Mesodermal cell (in vitro differentiated cells): ENCODE measurements around the gene SMIM1.

Source experiments
- H3K27ac ChIP-seq: 2 replicates; pipeline ENCODE4 v1.7.0; 2013; ENCODE audit warnings: mild to moderate bottlenecking, low read depth, low read length, moderate library complexity; ENCODE audit not compliant: severe bottlenecking
- H3K36me3 ChIP-seq: 2 replicates; pipeline ENCODE4 v1.7.1; 2013; ENCODE audit warnings: mild to moderate bottlenecking, low read length, moderate library complexity; ENCODE audit not compliant: control insufficient read depth, insufficient read depth
- H3K4me1 ChIP-seq: one replicate; pipeline ENCODE4 v1.7.1; 2013; ENCODE audit warnings: mild to moderate bottlenecking, low read length; ENCODE audit not compliant: insufficient read depth, control insufficient read depth, poor library complexity, severe bottlenecking
- H3K4me3 ChIP-seq: 2 replicates; pipeline ENCODE4 v1.7.0; 2013; ENCODE audit warnings: low read length, control low read depth, mild to moderate bottlenecking; ENCODE audit not compliant: insufficient read depth, poor library complexity, severe bottlenecking; ENCODE audit errors: extremely low read depth
- H3K9me3 ChIP-seq: 2 replicates; pipeline ENCODE4 v1.7.1; 2013; ENCODE audit warnings: mild to moderate bottlenecking, low read length, moderate library complexity; ENCODE audit not compliant: control insufficient read depth
- WGBS, 2 experiments: methylation state at CpG; one replicate each; pipeline ENCODE4 v1.1.5; 2013; ENCODE audit warnings: missing lambda C conversion rate in 2 of 2; ENCODE audit not compliant: insufficient coverage in 2 of 2; 5-methylcytosine and 5-hydroxymethylcytosine counted together

The SMIM1 gene

DNA sequence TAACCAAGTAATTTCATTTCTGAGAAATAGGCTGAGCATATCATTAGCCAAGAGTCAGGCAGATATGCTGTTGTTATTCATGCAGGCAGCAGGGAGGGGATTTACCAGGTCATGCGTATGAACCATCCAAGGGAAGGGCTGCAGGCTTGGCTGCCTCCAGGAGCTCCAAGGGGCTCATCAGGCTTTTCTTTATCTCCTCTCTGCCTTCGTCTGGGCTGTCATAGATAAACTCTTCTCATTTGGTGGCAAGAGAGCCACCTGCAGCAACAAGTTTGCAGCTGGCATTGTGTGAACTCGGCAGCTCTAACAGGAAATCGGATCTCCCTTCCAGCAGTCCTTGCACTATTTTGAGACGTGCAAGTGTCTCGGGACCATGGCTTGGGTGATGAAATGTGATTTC lies 12.8 kb upstream of the SMIM1 start:
- 62 to 77% methylated on average over 4 to 5 of the region's 6 CpGs for WGBS, 2 experiments
- H3K4me1 ChIP-seq = no peaks in the 10 kb centered on the region
- H3K9me3 ChIP-seq = peaks cover 9% of the 10 kb centered on the region
- no peak overlapping the region for H3K27ac ChIP-seq
- no peaks in the 10 kb centered on the region for H3K36me3 ChIP-seq
- no peak overlapping the region for H3K4me3 ChIP-seq

DNA sequence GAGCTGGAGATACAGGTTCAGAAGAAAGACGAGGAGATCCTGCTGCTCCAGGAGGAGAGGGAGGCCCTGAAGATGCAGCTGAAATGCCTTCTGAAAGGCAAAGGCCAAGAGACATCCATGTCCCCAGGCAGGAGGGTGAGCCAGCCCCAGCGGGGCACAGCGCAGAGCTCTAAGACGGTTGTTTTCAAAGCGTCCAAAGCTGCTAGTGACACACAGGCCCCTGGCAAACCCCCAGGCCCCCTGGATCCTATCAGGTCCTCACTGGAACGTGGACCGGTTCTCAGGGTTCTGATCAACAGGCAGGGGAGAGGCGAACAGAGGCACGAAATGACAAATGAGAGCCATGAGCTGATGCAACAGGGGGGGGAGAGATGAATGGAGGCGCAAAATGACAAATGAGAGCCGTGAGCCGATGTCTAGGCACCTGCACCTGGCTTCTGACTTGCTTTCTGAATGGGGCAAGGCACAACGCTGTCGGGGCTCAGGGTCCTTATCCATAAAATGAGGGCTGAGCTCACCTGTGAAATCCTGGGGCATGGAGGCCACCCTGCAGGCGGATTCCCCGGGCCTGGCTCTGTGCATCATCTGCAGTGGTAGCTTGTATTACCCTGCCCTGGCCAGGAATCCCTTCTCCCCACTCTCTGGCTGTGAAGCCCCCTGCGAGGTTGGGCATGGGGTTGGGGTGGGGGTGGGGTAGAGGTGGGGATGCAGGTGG lies 11.1 kb upstream of the SMIM1 start:
- Histone ChIP-seq H3K36me3 (no peaks in the 10 kb centered on the region), H3K9me3 (peaks cover 9% of the 10 kb centered on the region), H3K4me1 (no peaks in the 10 kb centered on the region), H3K27ac (no peak overlapping the region), H3K4me3 (no peak overlapping the region)
- WGBS, 2 experiments = 89% methylated on average over 16 of the region's 17 CpGs

DNA sequence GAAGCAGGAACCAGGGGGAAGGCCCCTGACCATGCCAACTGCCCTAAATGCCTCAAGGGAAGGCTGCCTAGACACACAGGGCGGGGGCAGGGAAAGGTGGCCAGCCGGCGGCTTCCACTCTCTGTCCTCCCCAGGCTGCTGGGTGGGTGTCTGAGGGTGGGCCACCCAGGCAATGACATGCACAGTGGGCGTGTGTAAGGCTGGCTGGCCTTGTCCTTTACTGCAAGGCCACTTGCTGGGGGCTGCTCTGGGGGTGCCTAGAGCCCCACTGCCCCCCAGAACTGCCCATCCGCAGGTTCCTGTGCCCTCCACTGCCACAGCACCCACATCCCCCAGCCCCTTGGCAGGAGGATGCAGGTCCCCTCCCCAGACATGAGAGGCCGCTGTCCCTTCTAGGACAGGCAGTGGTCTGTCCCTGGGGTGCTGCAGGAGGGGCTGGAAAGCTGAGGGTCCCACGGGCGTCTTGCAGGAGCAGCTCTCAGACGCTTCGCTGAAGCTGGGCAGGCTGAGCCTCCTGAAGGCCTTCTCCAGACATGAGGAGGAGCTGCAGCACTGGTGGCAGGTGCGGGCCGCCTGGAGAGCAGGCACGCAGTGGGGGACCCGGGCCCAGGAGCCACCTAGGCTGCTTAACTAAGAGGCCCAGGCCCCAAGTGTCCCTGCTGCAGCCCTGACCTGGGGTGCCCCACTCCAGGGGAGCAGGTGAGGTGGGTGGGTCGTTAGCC lies 10.2 kb upstream of the SMIM1 start:
- WGBS, 2 experiments = 78 to 85% methylated on average over 10 to 13 of the region's 15 CpGs
- no peak overlapping the region for H3K27ac ChIP-seq

DNA sequence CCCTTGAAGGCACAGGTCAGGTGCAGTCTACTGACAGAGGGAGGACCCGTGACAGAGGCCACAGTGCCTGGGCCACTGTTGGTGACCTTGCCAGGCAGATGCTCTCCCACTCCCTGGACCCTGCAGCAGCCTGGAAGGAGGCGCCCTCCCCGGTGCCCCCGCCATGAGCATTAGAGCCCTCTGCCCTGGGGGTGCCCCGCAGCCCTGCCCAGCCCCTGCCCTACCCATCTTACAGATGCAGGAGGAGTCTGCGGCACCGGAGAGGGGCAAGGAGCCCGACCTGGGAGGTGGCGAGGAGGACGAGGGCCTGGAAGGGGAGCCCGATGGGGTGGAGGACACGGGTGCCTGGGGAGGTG lies 9.7 kb upstream of the SMIM1 start:
- no peak overlapping the region for H3K27ac ChIP-seq
- 81 to 92% methylated on average over 9 to 11 of the region's 12 CpGs for WGBS, 2 experiments

More for the DNA sequence above, 10.2 kb upstream of the SMIM1 start:
- Histone ChIP-seq H3K9me3 (peaks cover 9% of the 10 kb centered on the region), H3K4me3 (no peak overlapping the region), H3K4me1 (no peaks in the 10 kb centered on the region), H3K36me3 (no peaks in the 10 kb centered on the region)

DNA sequence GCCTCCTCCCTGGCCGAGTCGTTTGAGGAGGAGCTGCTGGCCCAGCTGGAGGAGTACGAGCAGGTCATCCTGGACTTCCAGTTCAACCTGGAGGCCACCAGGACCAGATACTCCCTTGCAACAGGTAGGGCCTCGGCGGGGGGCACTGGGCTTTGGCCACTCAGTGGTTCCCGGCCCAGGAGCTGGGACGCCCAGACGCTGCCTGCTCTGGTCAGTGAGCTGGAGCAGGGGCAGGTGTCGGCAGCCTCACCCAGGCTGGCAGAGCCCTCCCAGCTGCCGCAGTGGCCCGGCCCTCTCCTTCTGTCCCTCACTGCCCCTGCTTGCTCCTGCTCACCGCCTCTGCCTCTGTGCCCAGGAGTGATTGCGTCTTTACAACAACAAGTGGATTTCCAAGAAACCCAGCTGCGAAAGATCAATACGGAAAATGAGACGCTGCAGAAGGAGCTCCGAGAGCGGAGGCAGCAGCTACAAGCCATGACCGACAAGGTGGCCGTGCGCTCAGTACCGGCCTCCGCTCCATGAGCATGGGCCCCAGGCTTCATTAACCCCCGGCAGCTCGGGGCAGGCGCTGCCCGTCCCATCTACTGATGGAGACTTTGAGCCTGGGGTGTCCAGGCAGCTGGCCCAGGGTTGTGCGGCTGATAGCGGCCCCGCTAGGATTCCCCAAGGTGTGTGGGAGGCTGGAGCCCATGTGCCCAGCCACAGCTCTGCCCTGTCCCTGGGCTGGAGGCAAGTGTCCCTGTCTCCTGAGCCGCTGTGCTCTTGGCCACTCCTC lies 9.0 kb upstream of the SMIM1 start:
- no peak overlapping the region for H3K4me3 ChIP-seq
- H3K27ac ChIP-seq = no peak overlapping the region
- H3K9me3 ChIP-seq = peaks cover 9% of the 10 kb centered on the region
- H3K4me1 ChIP-seq = no peaks in the 10 kb centered on the region
- no peaks in the 10 kb centered on the region for H3K36me3 ChIP-seq
- WGBS, 2 experiments = 90 to 94% methylated on average over 27 to 31 of the region's 31 CpGs

More for the DNA sequence above, 9.7 kb upstream of the SMIM1 start:
- H3K9me3 ChIP-seq = peaks cover 9% of the 10 kb centered on the region
- no peak overlapping the region for H3K4me3 ChIP-seq
- no peaks in the 10 kb centered on the region for H3K4me1 ChIP-seq
- no peaks in the 10 kb centered on the region for H3K36me3 ChIP-seq

DNA sequence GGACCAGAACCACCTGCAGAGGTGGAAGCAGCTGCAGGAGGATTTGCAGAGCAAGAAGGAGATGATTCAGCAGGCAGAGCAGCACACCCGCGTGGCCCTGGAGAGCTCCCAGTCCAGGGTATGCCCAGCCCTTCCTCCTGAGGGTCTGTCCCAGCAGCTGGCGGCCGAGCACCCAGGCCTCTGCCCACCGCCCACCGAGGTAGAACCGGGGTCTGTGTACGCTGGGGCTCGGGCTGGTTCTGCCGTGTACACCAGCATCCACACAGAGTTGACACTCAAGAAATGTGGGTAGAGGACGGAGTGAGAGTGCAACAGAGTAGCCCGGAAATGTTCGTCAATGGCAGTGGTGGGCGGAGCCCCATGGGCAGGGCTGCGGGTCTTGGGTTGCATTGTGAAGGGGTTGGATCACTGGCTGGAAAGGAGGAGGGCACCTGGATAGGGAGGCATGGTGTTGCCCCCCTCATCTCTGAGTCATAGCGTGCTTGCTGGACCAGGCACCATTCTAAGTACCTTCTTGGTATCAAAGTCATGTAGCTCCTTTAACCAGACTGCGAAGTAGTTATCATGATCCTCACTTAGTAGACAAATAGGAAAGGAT lies 5.1 kb upstream of the SMIM1 start:
- Histone ChIP-seq H3K4me1 (peaks cover 5% of the 10 kb centered on the region), H3K27ac (no peak overlapping the region), H3K9me3 (no peaks in the 10 kb centered on the region), H3K36me3 (no peaks in the 10 kb centered on the region), H3K4me3 (no peak overlapping the region)
- WGBS, 2 experiments = 87 to 89% methylated on average over 8 to 10 of the region's 17 CpGs

DNA sequence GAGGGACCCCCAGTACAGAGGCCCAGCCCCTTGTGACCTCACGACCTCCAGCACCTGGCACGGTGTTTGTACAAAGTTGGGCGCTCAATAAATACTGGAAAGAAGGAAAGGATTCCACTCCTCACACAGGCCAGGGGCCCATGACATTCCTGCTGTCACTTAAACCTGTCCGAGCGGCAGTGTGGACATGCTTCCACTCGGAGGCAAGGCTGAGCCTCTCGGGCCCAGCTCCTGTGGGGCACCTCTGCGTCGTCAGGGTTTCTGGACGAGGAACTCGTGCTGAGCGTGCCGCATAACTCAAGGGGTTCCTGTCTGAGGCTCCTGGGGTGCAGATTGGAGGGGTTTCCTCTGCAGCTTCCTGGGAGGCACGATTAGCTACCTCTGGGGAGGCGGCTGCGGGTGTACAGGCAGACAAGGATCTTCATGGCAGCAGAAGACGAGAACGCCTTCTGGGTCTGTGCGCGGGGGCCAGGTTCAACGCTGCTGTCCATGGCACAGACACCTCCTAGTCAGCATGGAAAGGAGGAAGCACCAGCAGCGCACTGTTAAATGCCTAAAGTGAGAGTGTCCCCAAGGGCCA lies 3.6 kb upstream of the SMIM1 start:
- WGBS, 2 experiments = 92 to 98% methylated on average over 16 to 19 of the region's 22 CpGs
- H3K4me3 ChIP-seq = no peak overlapping the region
- no peak overlapping the region for H3K27ac ChIP-seq
- no peaks in the 10 kb centered on the region for H3K36me3 ChIP-seq
- peaks cover 5% of the 10 kb centered on the region for H3K4me1 ChIP-seq
- no peaks in the 10 kb centered on the region for H3K9me3 ChIP-seq

DNA sequence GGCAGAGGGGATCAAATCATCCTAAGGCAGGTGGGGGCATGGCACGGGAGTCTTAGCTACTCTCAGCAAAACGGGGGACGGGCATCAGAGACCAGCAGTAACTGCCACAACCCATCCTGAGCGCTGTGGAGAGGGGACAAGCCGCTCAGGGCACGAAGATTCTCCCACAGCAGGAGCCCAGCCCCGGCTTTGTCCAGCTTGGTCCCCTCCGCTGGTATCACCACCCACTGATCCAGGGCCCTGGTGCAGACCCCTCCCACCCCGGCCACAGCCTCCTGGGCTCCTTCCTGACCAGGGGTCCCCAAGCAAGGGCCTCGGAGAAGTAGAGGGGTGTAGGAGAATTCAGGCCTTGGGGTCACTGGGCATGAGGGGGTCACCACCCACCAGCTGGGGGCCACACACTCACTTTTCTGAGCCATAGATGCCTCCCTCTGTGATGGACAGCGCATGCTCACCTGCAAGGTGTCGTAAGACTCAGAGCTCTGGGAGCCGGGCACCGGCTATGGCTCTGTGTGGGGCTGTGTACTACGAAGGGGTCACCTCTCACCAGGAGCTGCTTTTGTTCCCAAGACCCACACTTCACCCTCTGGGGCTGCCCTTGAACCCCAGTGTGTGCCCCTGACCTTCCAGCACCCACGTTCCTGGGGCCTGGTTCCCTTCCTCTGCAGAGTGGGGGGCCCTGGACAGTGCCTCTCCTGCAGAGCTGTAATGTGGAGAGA lies 2.3 kb upstream of the SMIM1 start:
- 91 to 94% methylated on average over 10 to 15 of the region's 16 CpGs for WGBS, 2 experiments
- Histone ChIP-seq H3K27ac (no peak overlapping the region), H3K36me3 (no peaks in the 10 kb centered on the region)

DNA sequence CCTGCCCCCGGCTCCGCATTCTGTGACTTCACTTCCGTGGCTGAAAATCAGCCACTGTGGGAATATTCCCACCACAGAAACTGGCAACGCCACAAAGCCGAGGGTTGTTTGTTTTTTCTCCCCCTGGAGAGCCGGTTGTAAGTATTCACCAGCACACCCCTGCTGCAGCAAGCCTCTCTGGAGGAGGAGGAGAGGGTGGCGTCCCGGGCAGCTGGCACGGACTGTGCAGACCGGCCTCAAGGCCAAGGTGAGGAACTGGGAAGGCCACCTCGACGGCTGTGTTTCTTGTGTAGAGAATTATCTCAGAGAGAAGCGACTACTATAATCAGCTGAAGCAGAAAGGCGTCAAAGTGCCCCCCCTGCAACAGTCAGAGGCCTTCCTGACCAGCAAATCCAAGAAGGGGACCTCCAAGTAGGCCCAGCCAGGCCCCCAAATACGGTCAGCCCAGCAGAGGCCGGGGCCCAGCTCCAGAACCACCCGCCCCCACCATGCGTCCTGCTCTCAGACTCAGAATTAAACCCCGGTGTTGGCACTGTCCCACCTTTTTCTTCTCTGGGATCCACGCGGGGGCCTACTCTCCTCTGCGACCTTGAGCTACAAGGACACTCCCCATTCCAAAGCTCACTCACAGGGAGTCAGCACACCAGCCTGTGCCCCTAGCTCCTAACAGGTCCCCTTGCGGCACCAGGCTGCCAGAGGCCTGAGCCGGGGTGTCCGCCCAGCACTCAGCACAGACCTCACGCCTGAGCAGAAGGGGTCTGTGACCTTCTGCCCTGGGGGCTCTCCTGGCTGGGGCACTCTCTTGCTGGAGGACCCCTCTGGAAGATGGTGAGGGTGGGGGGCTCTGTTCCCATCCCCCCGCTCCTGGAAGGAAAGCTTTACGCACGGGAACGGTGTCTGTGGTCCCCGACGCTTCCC lies 1.2 kb upstream of the SMIM1 start:
- no peaks in the 10 kb centered on the region for H3K36me3 ChIP-seq
- no peaks in the 10 kb centered on the region for H3K9me3 ChIP-seq
- no peak overlapping the region for H3K27ac ChIP-seq
- WGBS, 2 experiments = 68 to 77% methylated on average over 10 to 21 of the region's 32 CpGs
- peaks cover 25% of the 10 kb centered on the region for H3K4me1 ChIP-seq
- peak overlapping the region; percentile 49 for H3K4me3 ChIP-seq

More for the DNA sequence above, 2.3 kb upstream of the SMIM1 start:
- no peak overlapping the region for H3K4me3 ChIP-seq
- no peaks in the 10 kb centered on the region for H3K9me3 ChIP-seq
- H3K4me1 ChIP-seq = peaks cover 13% of the 10 kb centered on the region
